Right atrium auricular region (tissue), 2 donors: ENCODE measurements around the gene CATSPERE. TPM values are rescaled to one million over a fixed set of nuclear protein-coding genes. Genes with fewer than 3 reads are reported as not detected.

ENCODE experiments used
- DNase-seq: peaks from one replicate; pipeline ENCODE4 v3.0.0-alpha.2; 2019; ENCODE audit warnings: low spot score
- H3K27ac ChIP-seq, 2 donors: fragments of 200-600 bp; sonication (generic); 1 replicate in 1 of 2; 2 replicates in 1 of 2; pipeline ENCODE4 v1.5.1; 2016 to 2019
- H3K27me3 ChIP-seq, 2 donors: fragments of 200-600 bp; sonication (generic); one replicate each; pipeline versions ENCODE4 v1.5.1 to v1.6.0; 2017 to 2019
- H3K36me3 ChIP-seq: fragments of 200-600 bp; sonication (generic); one replicate; pipeline ENCODE4 v1.5.1; 2016
- H3K4me1 ChIP-seq, 2 donors: fragments of 200-600 bp; sonication (generic); one replicate each; pipeline versions ENCODE4 v1.5.1 to v1.6.0; 2017 to 2019
- H3K4me3 ChIP-seq, 2 donors: fragments of 200-600 bp; sonication (generic); 1 replicate in 1 of 2; 2 replicates in 1 of 2; pipeline ENCODE4 v1.5.1; 2017 to 2019; ENCODE audit warnings: mild to moderate bottlenecking in 1 of 2, moderate library complexity in 1 of 2
- H3K9me3 ChIP-seq, 2 donors: fragments of 200-600 bp; sonication (generic); one replicate each; pipeline ENCODE4 v1.5.1; 2019
- CTCF ChIP-seq, 2 donors: fragments of 200-600 bp; sonication (generic); IDR thresholded peaks; one replicate each; pipeline ENCODE4 v1.5.1; 2019; ENCODE audit warnings: antibody characterized with exemption in 2 of 2
- total RNA-seq, 2 donors: library from RNA; depleted of rRNA; stranded (reverse); fragments of >200 nt; gene quantifications; one replicate each; pipeline ENCODE4 v1.1.0, GENCODE V29; 2016

CATSPERE gene
- total RNA-seq, 2 donors from 2014 or later: 0.20 to 0.63 TPM

- Histone ChIP-seq H3K9me3 (no peaks in the 10 kb centered on the region), H3K4me3 (no peak overlapping the region), H3K27me3 (no peaks in the 10 kb centered on the region), H3K36me3 (no peaks in the 10 kb centered on the region), H3K4me1 (no peaks in the 10 kb centered on the region), H3K27ac (no peak overlapping the region)
- TF ChIP-seq CTCF (IDR thresholded peaks at IDR 0.05): no peak
- DNase-seq: no peak
Measured at GRCh38 chr1:244605835-244606370, 144.8 kb downstream of the CATSPERE start.

GRCh38 chr1:244614113-244614836, 153.2 kb downstream of the CATSPERE start:
- TF ChIP-seq CTCF (IDR thresholded peaks at IDR 0.05): no peak
- no peak overlapping the region for H3K27ac ChIP-seq
- no peak overlapping the region for H3K4me3 ChIP-seq
- no peaks in the 10 kb centered on the region for H3K27me3 ChIP-seq
- H3K4me1 ChIP-seq: no peaks in the 10 kb centered on the region
- DNase-seq: no peak
- no peaks in the 10 kb centered on the region for H3K9me3 ChIP-seq
- H3K36me3 ChIP-seq: no peaks in the 10 kb centered on the region

GRCh38 chr1:244614879-244615278, 153.8 kb downstream of the CATSPERE start:
- H3K4me3 ChIP-seq: no peak overlapping the region
- no peaks in the 10 kb centered on the region for H3K4me1 ChIP-seq
- no peaks in the 10 kb centered on the region for H3K9me3 ChIP-seq
- H3K27ac ChIP-seq: no peak overlapping the region
- H3K27me3 ChIP-seq: no peaks in the 10 kb centered on the region
- no peak for TF ChIP-seq CTCF (IDR thresholded peaks at IDR 0.05)
- no peaks in the 10 kb centered on the region for H3K36me3 ChIP-seq
- no peak for DNase-seq

- H3K27me3 ChIP-seq: no peaks in the 10 kb centered on the region
- no peak for DNase-seq
- no peak overlapping the region for H3K27ac ChIP-seq
- no peak for TF ChIP-seq CTCF (IDR thresholded peaks at IDR 0.05)
- no peak overlapping the region for H3K4me3 ChIP-seq
- no peaks in the 10 kb centered on the region for H3K36me3 ChIP-seq
- H3K4me1 ChIP-seq: no peaks in the 10 kb centered on the region
- no peaks in the 10 kb centered on the region for H3K9me3 ChIP-seq
Measured at GRCh38 chr1:244615301-244615700, 154.2 kb downstream of the CATSPERE start.

GRCh38 chr1:244626709-244627108, 165.6 kb downstream of the CATSPERE start:
- no peaks in the 10 kb centered on the region for H3K36me3 ChIP-seq
- no peaks in the 10 kb centered on the region for H3K4me1 ChIP-seq
- H3K4me3 ChIP-seq: no peak overlapping the region
- H3K27ac ChIP-seq: no peak overlapping the region
- TF ChIP-seq CTCF (IDR thresholded peaks at IDR 0.05): no peak
- no peak for DNase-seq
- no peaks in the 10 kb centered on the region for H3K9me3 ChIP-seq
- H3K27me3 ChIP-seq: no peaks in the 10 kb centered on the region

GRCh38 chr1:244628789-244629188, 167.7 kb downstream of the CATSPERE start:
- TF ChIP-seq CTCF (IDR thresholded peaks at IDR 0.05): no peak
- no peak overlapping the region for H3K4me3 ChIP-seq
- no peaks in the 10 kb centered on the region for H3K27me3 ChIP-seq
- H3K36me3 ChIP-seq: no peaks in the 10 kb centered on the region
- no peaks in the 10 kb centered on the region for H3K4me1 ChIP-seq
- peaks cover 0 to 5% of the 10 kb centered on the region in 2 donors for H3K9me3 ChIP-seq
- DNase-seq: no peak
- H3K27ac ChIP-seq: no peak overlapping the region
